Measurements from ENCODE around the gene EEFSEC.

Gene EEFSEC

DNA sequence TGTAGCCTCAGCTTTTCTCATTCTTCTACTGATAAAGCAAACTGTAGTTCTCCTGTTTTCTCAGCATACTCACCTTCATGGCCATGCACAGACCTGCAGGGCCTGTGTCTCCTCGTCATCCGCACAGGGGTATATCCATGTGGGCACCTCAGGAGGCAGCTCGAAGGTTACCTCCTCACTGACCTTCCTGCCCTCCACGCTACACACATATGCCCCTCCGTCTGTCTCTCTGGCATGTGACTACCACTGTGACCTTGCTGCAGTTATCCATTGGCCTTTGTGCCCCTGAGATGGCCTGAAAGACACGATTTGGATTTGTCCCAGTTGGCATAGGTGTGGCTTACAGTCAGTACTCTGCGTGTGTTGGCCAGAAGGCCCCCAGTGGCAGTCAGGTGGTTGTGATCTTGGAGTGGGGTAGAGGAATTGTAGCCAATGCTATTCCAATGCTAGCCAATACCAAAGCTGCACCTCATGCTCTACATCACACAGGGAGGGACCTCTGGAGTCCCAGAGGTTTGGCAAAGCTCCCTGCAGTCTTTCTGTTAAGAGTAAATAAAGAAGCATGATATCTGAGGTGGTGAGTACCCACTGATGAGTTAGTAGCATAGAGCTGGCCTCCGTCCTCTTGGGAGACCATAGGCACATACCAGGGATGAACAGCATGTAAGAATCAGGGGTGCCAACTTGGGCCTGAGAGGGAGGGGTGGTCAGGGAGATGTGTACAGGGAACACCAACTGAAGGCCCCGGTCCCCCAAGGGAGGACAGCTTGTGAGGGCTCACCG is 143.4 kb downstream of the EEFSEC start:
- no peak for DNase-seq

DNA sequence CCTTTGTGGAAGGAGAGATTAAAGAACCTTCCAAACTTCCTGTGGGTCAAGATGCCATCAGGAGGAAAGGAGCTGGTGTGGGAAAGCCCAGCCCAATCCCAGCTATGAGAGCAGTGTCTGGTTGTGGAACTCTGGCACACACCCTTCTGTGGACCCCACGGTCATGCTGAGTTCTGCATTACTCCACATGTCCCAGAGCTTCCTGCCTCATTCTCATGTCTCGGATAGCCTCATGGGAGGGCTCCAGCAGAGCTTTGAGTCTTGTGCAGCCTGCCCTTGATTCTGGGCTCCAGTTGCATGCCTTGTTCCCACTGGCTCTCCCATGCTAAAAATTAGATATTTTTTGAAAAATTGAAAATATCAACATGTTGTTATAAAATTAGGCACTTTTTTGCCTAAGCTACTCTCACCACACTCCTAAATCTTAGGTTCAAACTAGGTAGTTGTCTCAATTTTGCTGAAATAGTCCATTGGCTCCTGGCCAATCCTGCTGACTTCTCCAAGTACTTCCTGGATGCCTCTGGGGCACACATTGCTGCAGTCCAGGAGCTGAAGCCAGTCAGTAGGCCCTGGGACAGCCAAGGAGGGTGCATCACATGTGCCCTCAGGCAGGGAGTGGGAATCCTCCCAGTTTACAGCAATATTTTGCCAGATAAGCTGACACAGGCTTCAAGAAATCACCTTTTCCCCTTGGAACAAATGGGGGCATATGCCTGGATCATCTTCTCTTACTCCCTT is 144.3 kb downstream of the EEFSEC start:
- DNase-seq = no peak

DNA sequence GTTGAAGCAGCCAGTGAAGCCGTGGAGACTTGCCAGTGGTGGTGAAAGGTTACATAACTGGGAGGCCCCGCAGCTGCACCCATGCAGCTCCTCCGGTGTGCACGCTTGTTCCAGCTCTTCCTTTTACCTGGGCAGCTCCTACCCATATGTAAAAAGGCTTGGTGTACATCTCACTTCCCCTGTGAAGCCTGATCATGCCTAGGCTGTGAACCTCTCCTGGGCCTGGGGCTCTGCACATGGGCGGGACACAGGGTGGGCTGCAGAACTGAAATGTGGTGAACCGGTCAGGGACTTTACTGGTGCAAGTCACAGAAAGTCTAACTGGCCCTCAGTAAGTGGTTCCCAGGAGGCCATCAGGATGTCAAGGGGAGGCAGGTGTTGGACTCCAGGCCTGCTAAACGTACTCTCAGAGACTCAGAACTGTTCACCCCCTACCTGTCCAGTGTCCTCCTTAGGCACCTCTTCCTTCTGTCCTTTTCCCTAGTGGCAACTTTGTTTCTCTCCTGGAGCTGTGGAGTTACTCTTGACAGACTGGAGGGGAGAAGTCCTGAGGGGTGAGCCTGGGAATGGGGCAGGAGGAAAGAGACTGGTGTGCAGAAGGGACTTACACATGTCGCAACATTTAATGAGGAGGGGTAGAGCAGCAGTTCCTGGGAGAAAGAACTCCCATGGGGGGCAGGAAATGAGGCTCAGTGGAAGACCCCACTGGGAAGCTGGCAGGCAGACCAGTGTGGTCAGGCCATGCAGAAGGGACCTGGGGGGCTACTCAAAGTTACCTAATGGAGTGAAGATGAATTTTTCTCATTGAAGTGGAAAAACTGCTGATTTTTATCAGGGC is 148.1 kb downstream of the EEFSEC start:
- no peak for DNase-seq

DNA sequence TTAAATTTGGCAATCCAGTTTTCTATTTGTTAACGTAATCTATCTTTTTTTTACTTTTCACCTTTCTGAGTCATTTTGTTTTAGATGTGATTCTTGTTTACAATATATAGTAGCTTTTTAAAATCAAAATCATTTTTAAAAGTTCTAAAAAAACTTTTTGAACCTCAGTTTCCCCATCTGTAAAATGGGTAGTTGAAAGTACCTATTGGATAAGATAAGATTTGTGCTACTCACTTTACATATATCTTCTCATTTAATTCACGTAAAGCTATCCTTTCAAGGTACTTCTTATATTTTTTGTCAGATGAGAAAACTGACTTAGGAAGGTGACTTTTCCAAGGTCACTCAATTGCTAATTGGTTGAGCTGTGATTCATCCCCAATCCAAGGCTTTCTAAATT is 153.2 kb downstream of the EEFSEC start:
- DNase-seq = no peak

DNA sequence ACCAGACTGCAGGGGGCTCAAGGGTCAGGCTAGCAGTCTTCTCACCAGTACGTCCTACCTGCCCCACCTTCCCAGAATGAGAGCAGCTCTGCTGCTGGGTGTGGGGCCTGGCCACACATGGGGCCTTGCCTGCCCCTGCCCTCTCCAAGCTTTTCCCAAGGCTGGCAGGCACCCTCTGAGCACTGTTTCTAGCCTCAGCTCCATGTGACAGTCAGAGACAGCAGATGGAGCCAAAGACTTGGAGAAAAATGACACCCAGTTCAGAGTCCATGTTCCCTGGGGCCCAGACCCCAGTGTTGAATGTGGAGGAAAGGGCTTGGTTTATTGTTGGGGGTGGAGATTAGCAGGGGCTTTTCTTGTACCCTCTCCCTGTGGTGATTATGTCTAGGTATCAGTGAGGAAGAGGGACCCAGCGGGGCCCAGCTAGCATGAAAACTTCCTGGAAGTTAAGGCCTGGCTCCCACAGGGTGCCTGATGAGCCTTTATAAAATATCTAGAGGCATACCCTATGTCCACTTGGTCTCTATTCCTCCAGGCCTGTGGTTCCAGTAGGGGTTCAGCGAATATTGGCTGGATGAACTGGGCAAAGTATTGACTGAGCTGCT is 153.8 kb downstream of the EEFSEC start:
- no peak for DNase-seq

DNA sequence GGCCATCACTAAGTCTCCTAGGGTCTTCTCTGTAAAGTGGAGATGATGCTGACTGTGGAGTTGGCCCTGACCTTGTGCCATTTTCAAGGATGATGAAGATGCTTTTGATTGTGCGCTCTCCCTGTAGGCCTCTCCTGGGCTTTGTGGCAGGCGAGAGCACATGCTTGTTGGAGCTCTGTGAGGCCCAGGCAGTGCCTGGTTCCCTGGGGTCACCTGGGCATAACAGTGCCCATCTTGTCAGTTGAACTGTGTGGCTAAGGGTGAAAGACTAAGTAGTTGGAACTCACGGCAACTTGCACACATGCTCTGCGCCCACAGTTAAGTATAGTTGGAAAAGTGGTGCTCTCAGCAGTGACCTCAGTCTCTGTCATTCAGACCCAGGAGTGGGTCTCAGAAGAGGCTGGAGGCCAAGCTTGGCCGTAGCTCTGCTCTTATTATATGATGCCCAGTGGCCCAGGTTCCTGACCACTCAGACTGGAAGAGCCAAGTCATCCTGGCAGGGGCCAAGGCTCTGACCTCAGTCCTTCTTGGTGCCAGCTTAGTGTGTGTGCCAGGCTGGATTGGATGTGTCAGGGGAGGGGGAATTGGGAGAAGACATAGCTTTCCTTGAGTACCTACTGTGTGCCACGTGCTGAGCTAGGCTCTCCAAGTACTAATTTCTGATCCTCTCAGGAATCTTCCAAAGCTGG is 154.6 kb downstream of the EEFSEC start:
- DNase-seq = no peak

DNA sequence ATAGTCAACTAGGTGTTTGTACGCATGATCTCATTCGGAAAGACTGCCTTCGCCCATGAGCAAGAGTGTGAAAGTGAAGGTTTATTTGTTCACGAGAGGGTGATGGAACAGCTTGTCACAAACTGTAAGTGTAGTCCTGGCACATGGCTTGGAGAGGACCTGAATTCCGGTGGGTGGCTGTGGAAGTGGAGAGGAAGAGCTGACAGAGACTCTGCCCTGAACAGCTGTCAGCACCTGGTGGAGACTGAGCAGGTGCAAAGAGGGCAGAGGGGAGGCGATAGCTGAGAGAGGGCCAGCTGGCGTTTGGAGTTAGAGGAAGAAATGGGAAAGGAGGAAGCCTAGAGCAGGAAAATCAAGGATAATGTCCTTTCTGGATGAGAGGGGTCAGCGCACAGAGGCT is 155.7 kb downstream of the EEFSEC start:
- DNase-seq = no peak

DNA sequence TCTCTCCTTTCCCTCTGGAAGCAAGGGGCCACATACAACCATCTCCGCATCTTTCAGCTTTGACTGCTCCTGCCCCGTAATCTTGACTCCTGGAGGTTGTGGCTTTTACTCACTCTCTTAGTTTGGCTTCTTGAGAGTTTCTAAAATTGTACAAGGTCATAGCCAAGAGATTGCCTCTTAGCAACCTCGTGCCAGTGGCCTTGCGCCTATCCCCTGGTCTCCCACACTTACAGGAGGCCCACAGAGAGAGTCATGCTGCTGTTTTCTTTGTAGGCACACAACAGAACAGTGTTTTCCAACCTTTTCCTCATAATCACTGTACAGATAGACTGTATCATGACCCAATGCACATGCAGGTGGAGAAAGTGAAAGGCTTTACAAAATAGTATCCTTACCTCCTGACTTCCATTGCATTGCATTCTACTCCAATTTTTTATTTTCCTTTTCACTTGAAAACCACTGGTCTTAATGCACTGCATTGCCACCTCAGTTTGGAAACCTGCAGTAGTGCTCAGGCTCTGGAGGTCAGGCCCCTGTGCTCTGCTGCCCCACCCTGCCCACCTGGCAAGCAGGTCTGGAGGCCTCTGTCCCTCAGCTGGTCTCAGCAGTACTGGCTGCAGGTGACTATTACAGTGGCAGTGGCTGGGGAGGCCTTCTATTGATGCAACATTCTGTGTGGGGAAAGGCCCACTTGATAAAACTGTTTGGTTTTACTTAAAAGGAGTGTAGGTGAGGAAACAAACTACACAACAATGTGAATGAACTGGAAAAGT is 157.2 kb downstream of the EEFSEC start:
- no peak for DNase-seq

DNA sequence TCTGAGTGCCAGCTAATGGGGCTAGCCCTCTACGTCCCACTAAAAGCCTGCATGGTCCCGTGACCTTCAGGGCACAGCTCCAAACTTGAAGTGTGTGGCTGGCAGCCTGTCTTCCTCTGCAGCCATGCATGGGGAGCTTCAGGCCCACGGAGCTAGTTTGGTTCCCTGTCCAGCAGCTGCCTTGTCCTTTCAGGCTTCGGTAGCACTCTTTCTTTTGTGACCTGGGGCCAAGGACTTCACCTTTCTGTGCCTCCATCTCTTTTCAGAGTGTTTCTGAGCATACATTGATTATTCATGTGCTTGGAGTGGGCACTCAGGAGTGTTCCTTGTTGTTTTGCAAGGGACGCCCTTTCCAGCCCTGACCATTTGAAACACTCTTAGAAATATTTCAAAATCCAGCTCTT is 158.2 kb downstream of the EEFSEC start:
- DNase-seq = no peak

DNA sequence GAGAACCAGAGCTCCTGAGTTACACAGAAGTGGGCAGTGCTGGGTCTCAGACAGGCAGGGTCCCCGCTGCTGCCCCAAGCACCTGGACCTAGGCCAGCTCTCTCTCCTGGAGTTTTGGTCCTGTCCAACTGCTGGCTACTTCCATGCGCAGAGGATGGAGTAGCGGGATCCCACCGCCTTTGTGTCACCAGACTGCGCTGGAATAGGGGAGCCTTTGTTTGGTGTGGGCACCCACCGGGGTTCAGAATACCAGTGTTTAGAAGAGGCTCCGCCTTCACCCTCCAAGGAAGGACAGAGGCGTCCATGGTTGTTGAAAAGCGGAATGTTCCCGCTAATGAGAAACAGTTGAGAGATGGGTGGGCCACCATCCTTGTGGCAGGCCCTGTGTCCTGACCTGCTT is 159.0 kb downstream of the EEFSEC start:
- no peak for DNase-seq

DNA sequence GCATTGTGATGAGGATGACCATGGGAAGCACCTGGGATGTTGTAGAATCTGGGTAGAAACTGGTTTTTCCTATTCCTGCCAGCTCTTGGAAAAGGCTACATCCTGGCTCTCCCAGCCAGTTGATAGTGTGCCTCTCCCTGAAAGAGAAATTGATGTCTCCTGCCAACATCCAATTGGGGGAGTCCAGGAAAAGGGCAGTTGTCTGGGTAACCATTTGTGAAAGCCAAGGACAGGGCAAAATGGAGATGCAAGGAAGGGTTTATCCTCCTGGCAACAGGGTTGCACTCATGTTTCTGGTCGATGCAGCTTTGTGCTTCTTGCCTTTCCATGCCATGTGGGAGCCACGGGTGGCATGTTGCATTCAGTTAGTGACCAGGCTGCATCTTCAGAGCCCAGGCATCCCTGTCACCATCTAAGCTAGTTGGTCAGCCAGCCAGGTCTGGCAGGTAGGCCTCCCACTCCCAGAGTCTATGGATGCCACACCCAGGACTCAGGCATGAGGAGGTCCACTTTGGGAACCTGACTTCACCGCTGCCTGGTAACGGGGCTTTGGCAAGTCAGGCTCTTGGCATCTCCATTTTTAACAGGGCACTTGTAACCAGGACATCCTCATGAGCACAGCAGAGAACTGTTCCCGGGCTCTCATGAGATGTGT is 159.9 kb downstream of the EEFSEC start:
- no peak for DNase-seq

DNA sequence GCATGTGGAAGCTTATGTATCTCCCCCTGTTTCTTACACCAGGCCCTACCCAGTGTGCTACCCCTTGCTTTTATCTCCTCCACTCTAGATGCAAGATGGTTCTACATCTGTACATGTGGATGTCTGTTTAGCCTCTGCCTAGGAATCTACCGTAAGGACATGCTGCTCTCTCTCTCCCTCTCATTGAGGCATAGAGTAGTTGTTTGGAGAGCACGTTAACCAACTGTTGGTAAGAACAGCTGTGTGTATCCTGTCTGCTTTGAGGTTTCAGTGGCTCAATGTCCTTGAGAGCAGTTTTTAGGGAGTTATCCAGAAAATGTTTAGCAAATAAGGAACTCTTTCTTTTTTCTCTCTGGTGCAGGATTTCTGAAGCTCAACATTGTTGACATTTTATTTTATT is 160.7 kb downstream of the EEFSEC start:
- DNase-seq = no peak

DNA sequence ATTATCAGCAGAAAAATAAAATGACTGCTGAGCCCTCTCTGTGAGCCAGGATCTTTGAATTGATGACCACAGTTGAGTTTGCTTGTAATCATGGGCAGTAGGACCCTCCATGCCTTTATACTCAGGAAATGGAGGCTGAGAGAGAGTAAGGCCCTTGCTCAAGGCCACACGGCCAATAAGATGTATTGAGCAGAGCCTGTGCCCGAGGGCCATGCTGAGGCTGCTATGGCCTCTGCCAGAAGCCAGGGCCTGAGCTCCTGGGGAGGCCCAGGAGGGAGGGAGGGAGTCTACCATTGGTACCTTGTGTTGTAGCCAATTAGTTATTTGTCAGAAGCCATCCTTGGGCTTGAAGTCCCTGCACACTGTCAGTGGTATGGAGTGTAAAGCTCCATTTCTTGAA is 162.0 kb downstream of the EEFSEC start:
- DNase-seq = no peak

DNA sequence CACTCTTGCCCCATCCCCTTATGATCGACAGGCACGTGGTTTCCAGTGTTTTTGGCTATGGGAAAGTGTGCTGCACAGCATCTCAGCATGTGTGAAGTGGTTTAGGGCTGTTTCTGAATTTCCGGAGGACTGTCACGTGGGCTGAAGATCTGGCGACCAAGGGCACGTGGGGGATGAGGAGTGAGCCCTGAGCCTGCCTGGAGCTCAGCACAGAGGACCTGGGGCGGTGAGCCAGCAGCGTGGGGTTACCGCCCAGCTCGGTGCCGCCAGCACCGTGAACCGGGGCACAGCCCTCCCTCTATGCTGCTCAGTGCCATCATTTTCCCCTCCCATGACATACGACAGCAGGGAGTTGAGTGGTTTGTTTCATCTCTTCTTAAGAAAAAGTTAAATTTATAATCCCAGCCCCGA is 163.2 kb downstream of the EEFSEC start:
- no peak for DNase-seq

DNA sequence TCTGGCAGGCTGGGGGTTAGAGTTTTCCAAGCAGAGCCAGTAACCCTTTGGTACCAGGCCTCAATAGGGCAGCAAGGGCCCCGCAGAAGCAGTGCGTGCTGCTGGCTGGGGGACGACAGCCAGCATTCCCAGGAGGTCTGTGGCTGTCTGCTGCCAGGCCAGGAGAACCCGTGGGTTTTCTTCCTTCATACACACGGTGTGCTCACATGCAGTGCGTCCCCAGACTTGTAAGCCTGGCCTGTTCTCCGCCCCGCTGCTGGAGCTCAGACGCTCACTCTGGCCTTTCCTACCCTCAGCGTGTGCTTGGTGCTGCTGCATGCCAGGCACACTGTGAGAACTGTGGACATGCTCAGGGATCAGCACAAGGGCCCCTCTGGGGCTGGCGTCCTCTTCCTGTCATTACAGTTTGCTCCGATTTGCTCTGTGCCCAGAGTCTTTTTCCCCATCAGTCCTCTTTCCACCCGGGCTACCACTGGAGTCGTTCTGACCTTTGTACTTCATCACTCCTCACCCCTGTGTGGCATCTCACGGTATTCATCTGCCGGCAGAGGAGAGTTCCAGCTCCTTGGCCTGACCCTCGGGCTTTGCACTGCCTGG is 163.9 kb downstream of the EEFSEC start:
- no peak for DNase-seq

DNA sequence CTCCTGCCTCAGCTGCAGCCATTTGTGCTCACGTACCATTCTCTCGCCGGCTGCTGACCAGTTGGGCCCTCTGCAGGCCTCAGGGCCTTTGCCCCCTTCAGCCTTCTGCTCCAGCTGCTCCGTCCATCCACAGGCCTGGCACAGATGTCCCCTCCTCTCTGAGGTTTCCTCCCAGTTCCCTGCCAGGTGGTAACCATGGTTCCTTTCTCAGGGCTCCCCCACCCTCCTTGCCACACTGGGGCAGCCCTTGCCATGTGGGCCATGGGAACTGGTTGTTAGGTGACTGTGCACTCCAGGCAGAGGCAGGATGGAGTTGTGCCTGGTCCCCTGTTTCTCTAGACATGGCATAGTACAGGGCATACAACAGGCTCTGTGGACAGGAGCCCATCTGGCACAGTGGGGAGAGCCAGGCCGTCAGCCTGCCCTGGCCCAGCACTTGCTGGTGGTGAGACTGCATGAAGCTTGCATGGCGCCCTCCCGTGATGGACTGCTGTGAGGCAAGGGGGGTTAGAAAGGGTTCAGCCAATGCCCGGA is 164.5 kb downstream of the EEFSEC start:
- DNase-seq = no peak

DNA sequence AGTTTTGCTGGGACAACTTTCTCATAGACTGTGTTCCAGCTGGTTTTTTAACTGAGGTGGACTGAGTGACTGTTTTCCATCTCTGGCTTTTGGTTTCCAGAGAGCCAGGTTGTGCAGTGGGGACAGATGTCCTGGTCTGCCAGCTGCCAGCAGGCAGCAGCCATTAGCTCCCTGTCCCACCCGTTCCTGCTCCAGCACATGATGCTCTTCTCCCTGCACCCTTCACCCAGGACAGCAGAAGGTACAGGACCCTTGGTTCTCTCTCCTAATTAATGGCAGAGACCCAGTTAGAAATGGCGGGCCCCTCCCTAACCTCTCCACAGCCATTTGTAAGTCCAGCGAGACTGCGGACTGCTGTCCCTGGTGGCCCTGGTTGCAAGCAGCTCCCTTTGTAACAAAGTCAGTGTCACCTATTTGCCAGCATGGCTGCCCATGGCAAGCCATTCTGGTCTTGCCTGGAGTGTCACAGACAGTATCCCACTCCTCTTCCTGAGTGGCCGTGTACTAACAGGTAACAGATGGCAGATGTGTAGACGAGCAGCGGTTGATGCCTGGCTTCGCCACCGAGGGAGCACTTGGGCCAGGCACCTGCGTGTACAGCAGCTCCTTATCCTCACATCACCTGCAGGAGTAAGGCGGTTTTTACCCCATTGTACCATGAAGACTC is 165.1 kb downstream of the EEFSEC start:
- no peak for DNase-seq

DNA sequence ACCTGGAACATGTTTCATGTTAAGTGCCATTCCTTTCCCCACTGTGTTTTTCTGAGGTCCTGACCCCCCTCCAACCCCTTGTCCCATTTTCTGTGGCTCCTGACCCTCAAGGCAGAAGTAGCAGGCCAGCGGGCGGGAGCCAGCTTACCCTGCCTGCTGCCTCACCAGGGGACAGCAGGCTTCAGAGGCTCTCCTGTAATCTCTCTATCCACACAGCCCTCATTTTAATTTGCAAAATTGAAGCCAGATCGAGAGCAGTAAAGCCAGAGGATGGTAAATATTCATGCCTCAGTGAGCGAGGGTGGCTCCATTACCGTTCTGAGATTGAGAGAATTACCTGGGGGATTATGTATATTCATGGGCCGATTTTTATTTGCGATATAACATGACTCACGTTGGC is 165.8 kb downstream of the EEFSEC start:
- no peak for DNase-seq

DNA sequence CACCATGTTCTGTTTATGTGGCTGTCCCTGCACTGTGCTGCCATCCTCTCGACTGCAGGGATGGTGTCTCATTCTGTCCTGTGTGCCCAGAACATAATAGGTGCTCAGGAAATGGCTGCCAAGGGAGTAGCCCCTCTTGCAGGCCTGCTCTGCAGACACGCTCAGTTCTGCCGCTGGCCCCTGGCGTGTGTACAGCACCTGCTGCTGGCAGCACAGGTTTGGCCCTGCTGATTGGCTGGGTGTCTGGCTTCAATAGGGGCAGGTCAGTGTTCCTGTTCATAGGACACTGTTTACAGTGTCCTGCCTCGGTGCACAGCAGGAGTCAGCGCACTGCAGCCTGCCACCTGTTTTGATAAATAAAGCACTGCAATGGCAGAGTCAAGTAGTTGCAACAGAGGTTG is 166.5 kb downstream of the EEFSEC start:
- DNase-seq = no peak

Measured in 8988T (cell line).